B cell (primary cell): ENCODE results near the gene FGF21.

ENCODE experiments used
- CTCF ChIP-seq: fragments of 200-600 bp; IDR thresholded peaks from one replicate; pipeline ENCODE4 v1.8.0; 2022; ENCODE audit warnings: antibody characterized with exemption, mild to moderate bottlenecking
- EZH2 ChIP-seq: IDR thresholded peaks from 2 replicates; pipeline ENCODE4 v1.6.1; 2012; ENCODE audit warnings: borderline replicate concordance, low read depth, mild to moderate bottlenecking, moderate library complexity, low read length; ENCODE audit not compliant: insufficient read depth, poor library complexity, severe bottlenecking

GRCh38 chr19:48741129-48741999, 14.0 kb upstream of the FGF21 start:
- TF ChIP-seq CTCF (no peak), EZH2 (no peak)
